Right cardiac atrium (tissue), 5 donors: ENCODE measurements around the gene SLIT3. TPM values are rescaled to one million over a fixed set of nuclear protein-coding genes. Genes with fewer than 3 reads are reported as not detected.

Experiments
- ATAC-seq, 2 donors: fragments of 200-7000 bp; cut with Tn5 transposase; one replicate each; pipeline versions ENCODE4 v1.8.0 to v1.9.1; 2020; ENCODE audit warnings: moderate library complexity in 2 of 2, mild to moderate bottlenecking in 1 of 2
- DNase-seq, 3 donors: peaks; one replicate each; pipeline ENCODE4 v3.0.0-alpha.2; 2020
- H3K27ac ChIP-seq: one replicate; pipeline ENCODE4 v1.5.1; 2013; ENCODE audit warnings: mild to moderate bottlenecking, low read length, control low read depth, moderate library complexity
- H3K27me3 ChIP-seq: one replicate; pipeline ENCODE4 v1.6.1; 2013; ENCODE audit not compliant: control insufficient read depth, insufficient read depth
- H3K4me1 ChIP-seq: one replicate; pipeline ENCODE4 v1.6.1; 2013; ENCODE audit warnings: low read length; ENCODE audit not compliant: control insufficient read depth, insufficient read depth
- H3K4me3 ChIP-seq: one replicate; pipeline ENCODE4 v1.5.1; 2013; ENCODE audit warnings: low read length, control low read depth
- H3K9me3 ChIP-seq: one replicate; pipeline ENCODE4 v1.6.1; 2013; ENCODE audit warnings: low read length; ENCODE audit not compliant: control insufficient read depth
- WGBS: extraction: QIAGEN DNeasy Blood & Tissue Kit; methylation state at CpG from one replicate; pipeline ENCODE4 v1.1.7; 2013; 5-methylcytosine and 5-hydroxymethylcytosine counted together
- intact Hi-C, 4 donors: fragments of 100-400 bp; cut with DNase I; formaldehyde crosslinking; loops; one replicate each; pipeline versions ENCODE4 v1.11.0 to v1.14.0; 2022 to 2023
- polyA plus RNA-seq: library from polyadenylated mRNA; stranded (reverse); fragments of 200-250 nt; gene quantifications from one replicate; pipeline ENCODE4 v1.2.3, GENCODE V29; 2013
- total RNA-seq, 4 donors: library from RNA; stranded (reverse); fragmentation: NEBNext Ultra II Directional; extraction: Animal tissue kit (Norgen Biotek cat#: 25700); gene quantifications; one replicate each; pipeline ENCODE4 v1.2.1, GENCODE V29; 2021
- donor health status: healthy with polysubstance abuse.
- donor health status: DM: no; HTN: yes; CAD: no.
- donor health status: DM: no; HTN: no; CAD: no.
- donor health status: DM: no; HTN: yes; CAD: no; lungs with severe emphysema.
- donor health status: DM: yes; HTN: yes; CAD: no.

The SLIT3 gene
- total and polyA plus RNA-seq, 5 donors = 32.9 to 188 (median 109) TPM

DNA sequence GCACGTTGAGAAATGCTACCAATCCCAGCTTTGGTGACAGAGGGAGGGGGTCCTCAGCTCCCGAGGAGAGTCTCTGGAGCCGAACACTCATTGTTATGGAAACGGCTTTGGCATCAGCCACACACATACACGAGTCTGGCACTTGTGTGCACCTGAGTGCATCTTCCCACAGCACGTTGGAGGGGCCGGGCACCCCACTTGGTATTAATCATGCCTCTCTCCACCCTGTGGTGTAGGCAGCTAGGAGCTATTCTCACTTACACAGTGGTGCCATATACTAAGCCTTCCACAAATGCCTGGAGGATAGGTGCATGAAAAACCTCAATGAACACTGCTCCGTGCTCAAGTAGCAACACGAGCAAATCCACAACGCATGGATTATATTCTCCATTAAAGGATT, 587.9 kb downstream of the SLIT3 start:
- no peak for DNase-seq
- intact Hi-C loops = no loop called here
- Histone ChIP-seq H3K9me3 (no peaks in the 10 kb centered on the region), H3K27me3 (no peaks in the 10 kb centered on the region), H3K27ac (no peak overlapping the region), H3K4me1 (peaks cover 3% of the 10 kb centered on the region), H3K4me3 (no peak overlapping the region)
- 70% methylated on average over 10 of the region's 10 CpGs for WGBS
- ATAC-seq = no peak

DNA sequence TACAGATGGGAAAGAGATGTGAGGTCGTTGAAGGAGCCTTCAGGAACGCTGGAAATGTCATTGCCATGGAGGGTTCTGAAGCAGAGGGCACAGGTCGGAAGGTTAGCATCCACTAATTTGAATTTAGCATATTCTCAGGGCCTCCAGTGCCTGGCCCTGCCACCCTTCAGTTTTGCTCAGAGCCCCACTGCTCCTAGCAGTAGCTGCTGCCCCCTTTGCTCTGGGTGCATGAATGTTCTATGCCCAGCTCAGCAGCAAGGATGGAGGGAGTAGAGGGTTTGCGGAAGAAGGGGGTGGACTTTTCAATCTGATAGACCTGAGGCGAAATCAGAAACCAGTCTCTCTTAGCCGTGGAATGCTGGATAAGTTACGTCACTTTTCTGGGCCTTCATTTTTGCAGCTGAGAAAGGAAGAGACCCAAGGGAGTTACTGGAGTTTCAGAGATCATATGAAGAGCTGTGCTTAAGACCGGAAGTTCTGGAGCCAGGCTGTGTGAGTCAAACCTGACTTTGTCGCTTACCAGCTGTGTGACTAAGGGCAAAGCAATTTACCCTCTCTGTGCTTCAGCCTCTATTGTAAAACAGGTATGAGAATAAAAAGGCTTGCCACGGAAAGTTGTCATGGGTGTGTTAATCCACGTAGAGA, 588.5 kb downstream of the SLIT3 start:
- H3K27ac ChIP-seq = no peak overlapping the region
- intact Hi-C loops = no loop called here
- H3K27me3 ChIP-seq = no peaks in the 10 kb centered on the region
- no peaks in the 10 kb centered on the region for H3K9me3 ChIP-seq
- WGBS = 53% methylated on average over 11 of the region's 11 CpGs
- ATAC-seq = peak; percentile 71 to 72
- H3K4me3 ChIP-seq = no peak overlapping the region
- peak in 1 of 3 donors; percentile 53 for DNase-seq
- peaks cover 3% of the 10 kb centered on the region for H3K4me1 ChIP-seq

DNA sequence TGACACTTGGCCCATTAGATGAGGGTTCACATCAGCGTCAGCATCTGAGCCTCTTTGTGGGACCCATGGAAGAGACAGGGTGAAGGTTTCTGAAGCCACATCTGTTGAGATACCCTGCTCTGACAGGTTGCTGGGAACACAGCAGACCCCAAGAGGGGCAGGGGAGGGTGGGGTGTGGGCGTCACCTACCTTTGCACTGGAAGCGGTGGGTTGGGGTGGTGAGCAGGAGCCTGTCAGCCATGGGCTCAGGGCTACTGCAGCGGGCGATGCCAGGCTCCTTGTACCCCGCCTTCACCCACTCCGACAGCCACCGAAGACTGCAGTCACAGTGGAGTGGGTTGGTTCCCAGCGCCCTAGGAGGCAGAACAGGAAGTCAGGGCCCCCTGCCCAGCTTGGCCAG, 590.2 kb downstream of the SLIT3 start:
- WGBS = 95% methylated on average over 9 of the region's 9 CpGs
- H3K27me3 ChIP-seq = no peaks in the 10 kb centered on the region
- DNase-seq = no peak
- H3K9me3 ChIP-seq = no peaks in the 10 kb centered on the region
- H3K4me3 ChIP-seq = no peak overlapping the region
- ATAC-seq = no peak
- intact Hi-C loops = no loop called here
- peaks cover 3% of the 10 kb centered on the region for H3K4me1 ChIP-seq
- no peak overlapping the region for H3K27ac ChIP-seq

DNA sequence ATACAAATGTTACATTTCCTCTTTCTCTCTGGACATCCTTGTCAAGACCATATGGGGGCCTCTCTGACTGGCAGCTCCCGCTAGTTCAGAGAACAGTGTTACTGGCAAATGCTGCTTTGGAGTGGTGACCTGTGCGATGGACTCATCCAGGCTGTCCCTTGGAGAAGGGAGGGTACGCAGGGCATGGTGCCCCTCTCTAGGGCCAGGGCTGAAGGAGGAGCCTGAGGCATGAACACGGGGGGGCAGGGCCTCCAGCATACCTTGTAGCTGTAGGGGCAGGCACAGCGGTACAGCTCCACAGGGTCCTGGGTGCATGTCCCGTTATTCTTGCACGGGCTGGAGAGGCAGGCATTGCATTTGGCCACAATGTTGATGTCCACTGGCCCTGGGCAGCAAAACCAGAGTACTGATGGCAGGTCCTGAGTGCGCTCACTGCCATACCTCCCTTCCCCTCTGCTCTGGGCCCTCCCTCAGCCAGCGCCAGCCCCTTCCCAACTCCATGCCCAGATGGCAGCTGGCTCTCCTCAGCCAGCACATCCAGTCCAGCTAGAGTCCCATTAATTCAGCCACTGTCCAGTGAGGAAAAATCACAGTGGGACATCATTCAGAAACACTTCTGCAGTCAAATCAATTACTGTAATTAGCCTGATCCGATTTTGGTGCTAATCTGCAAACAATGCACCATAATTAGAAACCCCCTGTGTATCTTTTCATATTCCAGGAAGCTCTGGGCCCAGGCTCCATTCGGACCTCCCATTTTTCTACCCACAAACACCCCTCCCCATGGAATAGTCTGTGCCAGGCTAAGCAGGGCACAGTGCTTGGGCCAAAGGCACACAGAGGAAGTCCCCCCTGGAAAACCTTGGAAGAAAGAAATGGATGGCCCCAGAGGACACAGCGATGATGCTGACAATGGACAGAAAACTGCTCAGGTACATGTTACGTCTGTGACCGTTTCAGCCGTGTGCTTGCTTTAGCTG, 592.9 kb downstream of the SLIT3 start:
- H3K27me3 ChIP-seq = no peaks in the 10 kb centered on the region
- H3K4me1 ChIP-seq = peaks cover under 1% of the 10 kb centered on the region
- ATAC-seq (peak in 1 of 2 donors; percentile 11), DNase-seq (no peak)
- intact Hi-C loops = loop anchor here in 1 of 4 donors (10.0 kb wide), 1 partner anchor 237 kb away; no protein-coding TSS in a partner anchor
- H3K27ac ChIP-seq = no peak overlapping the region
- no peak overlapping the region for H3K4me3 ChIP-seq
- no peaks in the 10 kb centered on the region for H3K9me3 ChIP-seq
- 85% methylated on average over 15 of the region's 15 CpGs for WGBS

DNA sequence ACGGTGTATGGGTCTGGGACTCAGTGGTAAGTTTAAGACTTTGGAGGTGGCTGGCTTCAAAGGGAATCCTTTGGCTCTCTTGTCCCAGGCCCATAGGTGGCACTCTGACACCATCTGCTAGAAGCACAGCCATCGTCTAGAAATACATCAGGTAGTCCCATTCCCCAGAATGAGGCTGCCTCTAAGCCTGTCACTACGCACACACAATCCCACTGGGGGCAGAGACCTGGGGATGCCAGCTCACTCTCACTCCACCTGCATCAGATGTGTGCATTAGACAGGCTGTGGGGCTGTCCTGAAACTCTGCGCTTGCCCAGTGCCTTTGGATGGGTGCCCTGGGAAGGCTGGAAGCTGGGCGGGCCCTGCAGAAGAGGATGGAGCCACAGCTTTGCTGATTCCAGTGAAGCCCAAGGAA, 594.3 kb downstream of the SLIT3 start:
- Histone ChIP-seq H3K4me3 (no peak overlapping the region), H3K4me1 (no peaks in the 10 kb centered on the region), H3K27ac (no peak overlapping the region), H3K9me3 (no peaks in the 10 kb centered on the region), H3K27me3 (no peaks in the 10 kb centered on the region)
- ATAC-seq (peak; percentile 47 to 75), DNase-seq (peak in 2 of 3 donors; percentile 44 to 75)
- 63% methylated on average over 5 of the region's 5 CpGs for WGBS
- intact Hi-C loops = loop anchor here in 1 of 4 donors (10.0 kb wide), 1 partner anchor 238 kb away; no protein-coding TSS in a partner anchor

DNA sequence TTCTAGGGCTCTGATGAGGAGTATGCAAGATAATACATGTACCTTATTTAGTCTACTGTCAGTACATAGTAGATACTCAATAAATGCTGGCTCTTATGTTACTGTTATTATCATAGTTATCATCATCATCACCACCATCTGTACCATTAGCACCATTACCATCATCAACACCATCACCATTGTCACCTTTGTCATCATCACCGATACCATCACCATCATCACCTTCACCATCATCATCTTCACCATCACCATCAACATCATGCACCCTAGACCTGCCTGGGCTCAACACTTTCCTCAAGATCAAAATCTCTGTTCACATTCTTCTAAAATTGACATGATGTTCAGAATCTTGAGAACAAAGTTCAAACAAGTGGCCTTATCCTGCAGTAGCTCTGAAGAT, 595.6 kb downstream of the SLIT3 start:
- H3K9me3 ChIP-seq = no peaks in the 10 kb centered on the region
- no peaks in the 10 kb centered on the region for H3K27me3 ChIP-seq
- no peak overlapping the region for H3K4me3 ChIP-seq
- ATAC-seq = no peak
- H3K27ac ChIP-seq = no peak overlapping the region
- intact Hi-C loops = loop anchor here in 1 of 4 donors (10.0 kb wide), 1 partner anchor 239 kb away; no protein-coding TSS in a partner anchor
- no peaks in the 10 kb centered on the region for H3K4me1 ChIP-seq
- DNase-seq = no peak
- 97% methylated on average over 1 of the region's 1 CpG for WGBS

DNA sequence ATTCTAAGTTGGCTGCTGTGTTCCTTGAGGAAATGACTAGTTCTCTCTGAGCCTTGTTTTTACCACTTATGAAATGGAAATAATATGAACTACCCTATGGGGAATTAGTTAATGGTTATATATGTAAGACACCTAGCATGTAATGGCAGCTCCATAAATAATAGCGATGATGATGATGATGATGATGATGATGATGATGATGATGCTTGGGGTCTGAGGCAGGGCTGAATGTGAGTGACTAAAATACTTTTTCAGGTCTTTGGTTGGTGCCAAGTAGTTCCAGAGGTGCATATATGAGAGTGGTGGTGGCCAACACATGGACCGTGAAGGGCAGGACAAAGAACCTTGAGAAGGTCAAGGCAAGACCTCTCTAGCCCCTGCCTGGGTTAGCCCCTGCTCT, 598.4 kb downstream of the SLIT3 start:
- DNase-seq (no peak), ATAC-seq (no peak)
- Histone ChIP-seq H3K9me3 (no peaks in the 10 kb centered on the region), H3K27ac (no peak overlapping the region), H3K4me1 (peaks cover 3% of the 10 kb centered on the region), H3K4me3 (no peak overlapping the region), H3K27me3 (no peaks in the 10 kb centered on the region)
- WGBS = 99% methylated on average over 2 of the region's 2 CpGs
- intact Hi-C loops = loop anchor here in 1 of 4 donors (10.0 kb wide), 1 partner anchor 242 kb away; no protein-coding TSS in a partner anchor

DNA sequence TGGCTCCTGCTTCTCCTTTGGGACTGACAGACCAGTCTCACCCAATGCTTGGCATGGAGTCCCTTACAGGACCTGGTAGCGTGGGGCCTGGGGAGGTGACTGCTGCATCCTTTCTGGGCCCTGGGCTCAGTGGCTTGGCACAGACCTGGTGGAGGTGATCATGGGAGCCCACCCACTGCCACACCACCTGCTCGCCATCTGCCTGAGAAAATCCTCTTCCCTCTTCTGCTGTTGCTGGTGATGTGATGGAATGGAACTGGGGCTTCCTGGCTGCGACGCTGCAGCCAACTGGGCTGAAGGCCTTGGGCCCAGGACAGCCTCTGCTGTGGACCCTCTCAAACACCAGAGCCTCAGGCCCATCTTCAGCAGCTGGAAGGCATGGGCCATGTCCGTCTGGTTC, 599.3 kb downstream of the SLIT3 start:
- WGBS = 96% methylated on average over 5 of the region's 5 CpGs

DNA sequence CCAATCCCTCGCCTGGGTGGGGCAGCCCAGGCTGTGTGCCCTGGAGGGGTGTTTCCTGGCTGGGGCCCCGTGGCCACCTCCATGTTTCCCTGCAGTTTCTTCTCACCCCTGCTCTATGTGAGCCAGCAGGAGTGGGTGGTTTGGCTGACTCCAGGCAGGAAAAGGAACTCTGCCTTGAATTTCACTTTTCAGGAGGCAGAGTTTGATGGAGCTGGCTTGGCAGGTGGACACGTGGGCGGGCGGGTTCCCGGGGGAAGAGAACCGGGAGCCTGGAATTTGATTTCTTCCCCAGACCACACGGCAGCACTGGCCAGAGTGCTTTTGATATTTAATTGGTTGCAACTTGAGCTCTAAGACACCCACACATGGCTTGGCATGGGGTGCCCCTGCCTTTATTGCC, 601.9 kb downstream of the SLIT3 start:
- ATAC-seq (peak; percentile 65 to 77), DNase-seq (peak; percentile 39 to 80 (median 76))
- Histone ChIP-seq H3K27me3 (no peaks in the 10 kb centered on the region), H3K9me3 (no peaks in the 10 kb centered on the region), H3K4me1 (peaks cover 3% of the 10 kb centered on the region), H3K4me3 (no peak overlapping the region), H3K27ac (no peak overlapping the region)
- intact Hi-C loops = no loop called here
- 30% methylated on average over 8 of the region's 8 CpGs for WGBS

More for the DNA sequence above, 599.3 kb downstream of the SLIT3 start:
- DNase-seq = no peak
- intact Hi-C loops = loop anchor here in 1 of 4 donors (10.0 kb wide), 1 partner anchor 243 kb away; no protein-coding TSS in a partner anchor
- Histone ChIP-seq H3K27me3 (no peaks in the 10 kb centered on the region), H3K9me3 (no peaks in the 10 kb centered on the region), H3K4me1 (peaks cover 3% of the 10 kb centered on the region), H3K4me3 (no peak overlapping the region), H3K27ac (no peak overlapping the region)
- no peak for ATAC-seq

DNA sequence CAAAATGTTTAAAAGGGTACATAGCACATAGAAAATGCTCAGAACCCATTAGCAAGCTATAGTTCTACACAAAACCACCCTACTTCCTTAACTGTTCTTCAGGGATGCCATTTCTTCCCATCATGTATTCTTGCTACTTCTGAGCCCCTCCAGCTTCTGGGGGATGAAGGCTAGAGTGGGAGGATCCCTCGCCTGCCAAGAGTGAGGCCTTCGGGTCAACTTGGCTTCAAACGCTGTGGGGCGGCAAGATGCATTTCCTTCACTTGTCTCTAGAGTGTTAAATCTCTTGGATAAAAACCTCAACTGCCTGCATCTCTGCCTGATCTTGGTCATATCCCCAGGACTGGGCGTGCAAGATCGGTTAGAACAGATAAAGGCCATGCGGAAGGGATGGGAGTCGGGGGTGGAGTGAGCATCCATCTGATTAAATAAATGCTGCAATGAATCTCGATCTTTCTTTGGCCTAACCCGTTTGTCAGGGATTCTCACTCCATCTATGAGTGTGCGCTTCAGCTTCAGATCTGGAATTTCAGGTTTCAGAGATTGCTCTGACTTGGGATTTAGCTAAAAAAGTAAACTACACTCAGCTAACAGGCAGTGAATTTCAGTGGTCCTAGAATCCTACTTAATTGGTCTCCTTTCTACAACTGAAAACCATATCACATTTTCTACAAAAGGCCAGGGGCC, 603.8 kb downstream of the SLIT3 start:
- Histone ChIP-seq H3K4me3 (no peak overlapping the region), H3K27me3 (no peaks in the 10 kb centered on the region), H3K4me1 (peaks cover 3% of the 10 kb centered on the region), H3K27ac (no peak overlapping the region), H3K9me3 (no peaks in the 10 kb centered on the region)
- 55% methylated on average over 11 of the region's 11 CpGs for WGBS
- ATAC-seq (no peak), DNase-seq (peak in 1 of 3 donors; percentile 44)
- intact Hi-C loops = no loop called here
